ENCODE results near the gene JUP.
A peak's percentile ranks its signal among the peaks of the same experiment; 100 is the strongest.

JUP gene

GRCh38 chr17:41750862-41751261 is 35.6 kb downstream of the JUP start:
- DNase-seq, result no peak

- no peak for DNase-seq
These were observed 38.2 kb downstream of the JUP start for GRCh38 chr17:41748275-41748674.

GRCh38 chr17:41741709-41742108 is 44.8 kb downstream of the JUP start:
- DNase-seq, result no peak

DNA sequence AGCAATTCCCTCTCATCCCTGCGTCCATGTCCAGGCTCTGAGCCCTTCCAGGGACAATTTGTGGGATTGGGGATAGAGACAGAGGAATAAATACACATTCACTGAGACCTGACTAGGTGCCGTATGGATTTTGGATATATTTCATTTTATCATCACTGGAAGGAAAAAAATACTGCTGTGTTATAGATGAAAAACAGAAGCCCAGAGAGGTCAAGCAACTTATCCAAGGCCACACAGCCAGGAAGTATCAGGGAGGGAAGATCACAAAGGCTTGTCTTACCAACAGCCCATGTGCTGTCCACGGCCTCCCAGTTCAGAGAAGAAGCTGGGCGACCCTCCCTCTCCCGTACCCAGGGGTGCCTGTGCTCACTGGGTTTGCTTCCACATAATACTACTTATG is 46.0 kb downstream of the JUP start:
- no peak for DNase-seq

GRCh38 chr17:41739661-41740352 is 46.7 kb downstream of the JUP start:
- no peak for DNase-seq

DNA sequence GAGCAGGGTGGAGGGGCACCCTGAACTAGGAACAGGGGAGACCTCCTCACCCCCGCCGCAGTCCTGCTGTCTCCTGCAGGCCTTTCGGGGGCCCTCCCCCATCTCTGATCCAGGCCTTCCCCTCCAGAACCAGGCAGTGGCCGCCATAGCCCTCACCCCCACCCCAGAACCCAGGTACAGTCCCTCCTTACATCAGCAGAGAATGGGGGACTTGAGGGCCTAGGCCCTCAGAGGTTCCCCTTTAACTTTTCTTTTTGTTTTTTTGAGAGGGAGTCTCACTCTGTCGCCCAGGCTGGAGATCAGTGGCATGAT is 47.8 kb downstream of the JUP start:
- DNase-seq, result no peak

- DNase-seq, result peak; percentile 35
These were observed 48.3 kb downstream of the JUP start for GRCh38 chr17:41738077-41738800.

GRCh38 chr17:41737680-41738023 is 48.9 kb downstream of the JUP start:
- DNase-seq, result no peak

- DNase-seq, result no peak
These were observed 49.4 kb downstream of the JUP start for GRCh38 chr17:41736983-41737679.

GRCh38 chr17:41735744-41736143 is 50.8 kb downstream of the JUP start:
- no peak for DNase-seq

GRCh38 chr17:41734949-41735313 is 51.6 kb downstream of the JUP start:
- no peak for DNase-seq

DNA sequence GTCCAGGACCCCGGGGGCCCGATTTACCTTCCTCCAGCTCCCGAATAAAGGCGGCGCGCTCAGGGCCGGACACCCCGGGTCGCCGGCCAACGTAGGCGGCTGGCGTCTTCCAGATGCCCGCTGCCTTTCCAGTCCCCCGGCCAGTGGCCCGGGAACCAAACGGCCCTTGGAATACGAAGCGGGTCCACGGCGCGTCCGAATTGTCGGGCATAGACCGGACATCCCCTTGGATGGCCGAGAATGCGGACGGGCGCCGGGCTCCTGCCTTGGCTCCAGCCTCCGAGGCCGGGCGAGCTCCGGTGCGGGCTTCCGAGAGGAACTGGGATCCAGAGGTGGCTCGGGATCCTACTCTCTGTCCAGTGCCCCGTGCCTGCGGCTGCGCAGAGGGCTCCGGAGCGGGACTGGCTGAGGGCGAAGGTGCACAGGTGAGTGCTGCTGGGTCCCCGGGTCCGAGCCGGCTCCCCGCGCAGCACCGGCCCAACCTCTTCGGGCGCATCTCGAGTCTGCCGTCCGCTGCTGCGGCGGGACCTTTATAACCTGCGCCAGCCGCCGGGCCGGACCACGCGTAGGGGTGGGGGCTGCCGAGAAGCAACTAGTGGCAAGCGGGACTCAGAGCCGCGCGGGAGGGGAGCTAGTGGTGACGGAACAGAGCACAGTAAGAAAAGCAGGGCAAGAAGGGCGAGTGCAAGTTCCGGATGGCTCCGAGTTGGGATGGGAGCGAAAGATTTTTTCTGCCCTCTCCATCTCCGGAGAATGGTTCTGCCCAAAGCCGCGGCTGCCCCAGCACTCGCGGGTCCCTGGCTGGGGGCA is 52.2 kb downstream of the JUP start, which contains the start of gene HAP1:
HAP1 (minus strand) TSS at position 505 of the 810 bp plus-strand sequence; CDS start at position 496, 9 bp downstream.
- DNase-seq, result no peak

- DNase-seq, result no peak
These were observed 53.0 kb downstream of the JUP start for GRCh38 chr17:41733348-41734138.

DNA sequence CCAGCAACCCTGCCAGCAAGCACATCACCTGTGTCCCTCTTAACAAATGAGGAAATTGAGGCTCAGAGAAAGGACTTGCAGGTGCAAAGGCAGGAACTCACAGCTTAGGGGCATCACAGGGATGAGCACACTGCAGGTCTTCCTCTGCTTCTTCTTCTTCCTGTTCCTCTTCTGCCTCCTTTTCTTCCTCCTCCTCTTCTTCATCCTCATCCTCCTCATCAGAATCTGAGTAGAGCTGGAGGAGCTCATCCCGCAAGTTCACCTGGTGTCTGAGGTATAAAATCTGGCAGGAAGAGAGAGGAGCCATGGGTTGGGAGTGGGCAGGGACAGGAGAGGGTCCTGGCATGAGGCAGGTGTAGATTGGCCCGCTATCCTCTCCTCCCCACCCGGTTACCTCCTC is 54.7 kb downstream of the JUP start:
- DNase-seq, result no peak

- no peak for DNase-seq
These were observed 56.0 kb downstream of the JUP start for GRCh38 chr17:41730479-41730878.

DNA sequence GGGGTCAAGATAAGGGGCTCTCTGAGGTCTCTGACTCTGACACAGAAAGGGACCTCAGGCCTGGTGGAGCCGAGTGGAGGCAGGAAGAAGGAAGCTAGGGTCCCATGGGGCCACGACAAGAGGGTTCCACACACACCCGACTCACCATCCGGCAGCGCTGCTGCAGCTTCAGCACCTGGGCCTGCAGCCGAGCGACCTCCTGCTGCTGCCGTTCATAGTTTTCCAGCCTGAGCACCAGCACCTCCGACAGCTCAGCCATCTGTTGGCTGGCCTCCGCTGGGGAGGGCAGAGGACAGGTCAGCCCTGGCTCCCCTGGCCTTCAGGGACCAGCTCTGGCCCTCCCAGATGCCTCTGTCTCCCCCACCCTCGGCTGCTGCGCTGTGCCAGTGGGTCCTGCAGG is 58.5 kb downstream of the JUP start:
- DNase-seq, result no peak

DNA sequence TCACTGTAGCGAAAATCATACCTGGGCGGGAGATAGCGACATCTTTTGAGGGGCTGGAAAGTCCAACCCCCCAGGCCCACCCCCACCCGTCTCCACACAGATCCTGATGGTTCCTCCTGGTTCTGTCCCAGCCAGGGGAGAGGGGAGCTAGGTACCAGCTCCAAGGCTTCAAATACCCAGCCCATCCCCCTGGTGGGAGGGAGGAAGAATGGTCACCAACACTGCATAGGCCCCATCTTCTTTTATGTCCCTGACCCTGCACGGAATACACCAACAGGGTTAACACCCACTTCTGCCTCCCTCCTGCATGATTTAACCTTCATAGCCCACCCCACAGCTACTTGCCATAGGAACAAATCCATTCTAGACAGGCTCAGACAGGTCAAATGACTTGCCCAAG is 61.4 kb downstream of the JUP start:
- DNase-seq, result no peak

- no peak for DNase-seq
These were observed 61.9 kb downstream of the JUP start for GRCh38 chr17:41724476-41725050.

DNA sequence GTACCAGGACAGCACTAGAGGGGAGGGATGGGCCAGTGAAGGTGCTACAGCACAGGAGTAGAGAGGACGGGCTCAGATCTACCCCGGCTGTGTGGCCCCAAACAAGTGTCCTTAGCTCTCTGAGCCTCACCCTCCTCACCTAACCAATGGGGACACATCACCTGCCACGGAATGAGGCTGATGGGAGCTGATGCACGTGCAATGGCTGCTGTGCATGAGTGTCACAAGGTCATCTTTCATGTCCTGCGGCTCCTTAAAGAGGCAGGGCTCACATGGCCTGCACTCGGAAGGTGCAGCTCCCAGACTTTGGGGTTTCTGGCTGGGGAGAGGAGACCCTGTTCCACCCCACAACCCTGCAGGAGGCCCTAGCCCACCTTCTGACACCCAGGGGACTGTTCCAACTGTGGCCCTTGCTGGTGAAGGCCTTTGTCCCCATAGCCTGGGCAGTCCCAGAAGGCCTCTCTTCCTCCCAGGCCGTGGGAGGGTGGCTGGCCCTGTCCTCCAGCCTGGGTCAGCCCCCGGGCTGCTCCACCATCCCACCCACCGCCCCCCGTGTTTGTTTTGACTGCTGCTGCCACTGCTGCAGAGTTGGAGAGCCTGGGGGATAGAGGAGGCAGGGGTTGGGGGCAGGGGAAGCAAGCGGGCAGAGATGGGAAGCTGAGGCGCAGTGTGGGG is 62.6 kb downstream of the JUP start:
- no peak for DNase-seq

- no peak for DNase-seq
These were observed 64.3 kb downstream of the JUP start for GRCh38 chr17:41722231-41722630.

DNA sequence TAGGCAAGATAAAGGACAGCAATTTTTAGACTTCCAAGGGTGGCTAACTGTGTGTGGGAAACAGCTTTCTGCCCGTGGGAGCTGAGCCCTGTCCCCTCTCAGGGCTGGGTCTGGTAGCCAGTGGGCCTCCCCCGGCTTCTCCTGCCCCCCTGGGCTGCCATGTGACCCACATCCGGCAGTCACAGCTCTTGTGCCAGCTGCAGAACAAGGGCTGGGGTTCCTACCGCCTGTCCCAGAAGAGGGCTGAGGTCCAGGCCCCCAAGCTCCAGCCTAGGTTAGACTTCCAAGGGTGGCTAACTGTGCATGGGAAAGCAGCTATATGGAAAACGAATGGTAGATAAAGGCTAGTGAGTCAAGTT is 68.2 kb downstream of the JUP start:
- DNase-seq, result no peak

All from NCI-H446 treated with DMSO at 0.1 percent for 48 hours (cell line).